ENCODE measurements around the gene CNPY3. TPM values are rescaled to one million over a fixed set of nuclear protein-coding genes. Genes with fewer than 3 reads are reported as not detected.

The CNPY3 gene
- total RNA-seq, 1 experiment from 2014 or later: 56.0 TPM

GRCh38 chr6:42959917-42960242 lies 30.6 kb downstream of the CNPY3 start:
- Histone ChIP-seq H3K27ac (ENCODE audit: insufficient read length, low read depth, low read length) (no peak overlapping the region), H3T11ph (ENCODE audit: low read length) (no peak overlapping the region), H4K20me1 (ENCODE audit: control insufficient read depth, insufficient read depth, insufficient read length) (no peaks in the 10 kb centered on the region), H4K8ac (replicated peaks; ENCODE audit: insufficient read length, low read depth, low read length) (no peak overlapping the region), H3K14ac (ENCODE audit: insufficient read depth, low read length) (no peak overlapping the region), H2BK20ac (ENCODE audit: low read depth, low read length, poor library complexity, severe bottlenecking) (no peak overlapping the region), H2BK120ac (ENCODE audit: low read depth, low read length, poor library complexity, severe bottlenecking) (no peak overlapping the region), H3K9ac (ENCODE audit: extremely low read depth, insufficient read length, low read length) (no peak overlapping the region), H3K56ac (ENCODE audit: insufficient read length, low read depth, low read length) (no peak overlapping the region), H3K23me2 (ENCODE audit: insufficient read length, low read depth, low read length, poor library complexity, severe bottlenecking) (peaks cover 10% of the 10 kb centered on the region), H4K5ac (ENCODE audit: insufficient read length, low read depth, low read length) (no peak overlapping the region), H3K18ac (ENCODE audit: insufficient read length, low read depth, low read length) (no peak overlapping the region), H2AFZ (ENCODE audit: low read length) (no peak overlapping the region), H2AK5ac (ENCODE audit: insufficient read length, low read length) (no peak overlapping the region), H3K79me2 (ENCODE audit: insufficient read depth, low read length) (no peaks in the 10 kb centered on the region), H3K4me1 (ENCODE audit: insufficient read depth, low read length) (no peaks in the 10 kb centered on the region), H2BK12ac (ENCODE audit: insufficient read length, low read depth, low read length) (no peak overlapping the region), H3K9me3 (ENCODE audit: control insufficient read depth, low read depth, low read length) (no peaks in the 10 kb centered on the region), H3K23ac (ENCODE audit: insufficient read length, low read depth, low read length) (no peak overlapping the region), H4K91ac (ENCODE audit: insufficient read length, low read depth, low read length) (no peak overlapping the region), H3K27me3 (ENCODE audit: insufficient read depth, low read length) (peaks cover 6% of the 10 kb centered on the region; the same call in 1 of the 2 replicates), H3K4ac (ENCODE audit: low read depth, low read length) (no peak overlapping the region), H2BK5ac (ENCODE audit: insufficient read length, low read length) (no peak overlapping the region), H2BK15ac (ENCODE audit: low read depth, low read length) (no peak overlapping the region), H3K79me1 (ENCODE audit: insufficient read depth, low read depth, low read length, poor library complexity, severe bottlenecking) (no peaks in the 10 kb centered on the region), H3K4me2 (ENCODE audit: insufficient read depth, insufficient read length, low read length) (peak overlapping the region; percentile 84)
- H3K9me3 Mint-ChIP-seq: 0 out of 5 replicates have a peak, but pooled peaks cover 0 to 2% of the 10 kb centered on the region in 2 experiments
- H3K27ac Mint-ChIP-seq: no peak overlapping the region
- H3K27me3 Mint-ChIP-seq (ENCODE audit: low read depth): peaks cover 36% of the 10 kb centered on the region
- H3K4me3 Mint-ChIP-seq: peak overlapping the region; percentile 75 to 89
- no CpG with 5 or more reads among the region's 13 CpGs for WGBS (ENCODE audit: extremely low coverage, insufficient read length, low lambda C conversion rate)
- H3K4me1 Mint-ChIP-seq: peaks cover 15 to 16% of the 10 kb centered on the region in 2 experiments
- no peak for TF ChIP-seq CTCF (conservative IDR thresholded peaks at IDR 0.05)
- H3K36me3 Mint-ChIP-seq (ENCODE audit: insufficient read depth in 1 of 3, low read depth in 3 of 3): peaks cover 0 to 15% (median 4%) of the 10 kb centered on the region in 3 experiments; a peak in 3 of 7 replicates
- DNase-seq: no peak

Data from H9 (cell line).